HEK293 (cell line): ENCODE measurements around the gene UBE2F.

ENCODE experiments used
- CTCF ChIA-PET: fragments of 350-600 bp; formaldehyde crosslinking; extraction: SDS; loops from one replicate; lab custom pipeline; 2021; ENCODE audit warnings: antibody characterized with exemption; lab: Yijun Ruan, JAX
- POLR2A ChIA-PET: fragments of 300-600 bp; formaldehyde crosslinking; extraction: SDS; loops from one replicate; lab custom pipeline; 2020; ENCODE audit warnings: antibody characterized with exemption, inconsistent platforms; lab: Yijun Ruan, JAX
- H3K27ac ChIP-seq: fragments of 200-500 bp; sonication (Bioruptor generic); 2 replicates; pipeline ENCODE4 v1.5.1; 2014; ENCODE audit warnings: low read depth, low read length, control low read depth, inconsistent platforms; ENCODE audit errors: extremely low read depth
- H3K36me3 ChIP-seq, 2 experiments: fragments of 200-500 bp in 1 of 2; sonication (Bioruptor generic) in 1 of 2; 1 replicate in 1 of 2; 2 replicates in 1 of 2; pipeline ENCODE4 v1.5.1; 2014 to 2017; ENCODE audit warnings: inconsistent platforms in 2 of 2, low read length in 2 of 2; ENCODE audit not compliant: control insufficient read depth in 2 of 2, insufficient read depth in 1 of 2
- H3K4me1 ChIP-seq: fragments of 200-500 bp; sonication (Bioruptor generic); 2 replicates; pipeline ENCODE4 v1.5.1; 2014; ENCODE audit warnings: mild to moderate bottlenecking, low read length, inconsistent platforms; ENCODE audit not compliant: control insufficient read depth, insufficient read depth
- H3K4me3 ChIP-seq: 2 replicates; pipeline ENCODE4 v1.5.1; 2011; ENCODE audit warnings: low read depth, mild to moderate bottlenecking, control low read depth, low read length, moderate library complexity
- H3K9me3 ChIP-seq: fragments of 200-500 bp; sonication (Bioruptor generic); 2 replicates; pipeline ENCODE4 v1.5.1; 2014; ENCODE audit warnings: low read depth, low read length, inconsistent platforms; ENCODE audit not compliant: control insufficient read depth, insufficient read depth
- GLI4 ChIP-seq: fragments of 450-650 bp; formaldehyde crosslinking; IDR thresholded peaks from 2 replicates; pipeline ENCODE4 v1.5.1; 2016; ENCODE audit warnings: missing biosample characterization, missing genetic modification characterization
- GLIS1 ChIP-seq: fragments of 450-650 bp; formaldehyde crosslinking; IDR thresholded peaks from 2 replicates; pipeline ENCODE4 v1.5.1; 2016; ENCODE audit warnings: missing biosample characterization, missing genetic modification characterization
- SCRT1 ChIP-seq: fragments of 450-650 bp; formaldehyde crosslinking; IDR thresholded peaks from 2 replicates; pipeline ENCODE4 v1.5.1; 2016; ENCODE audit warnings: missing biosample characterization, missing genetic modification characterization, borderline replicate concordance
- SP2 ChIP-seq: fragments of 450-650 bp; formaldehyde crosslinking; IDR thresholded peaks from 2 replicates; pipeline ENCODE4 v1.5.1; 2016; ENCODE audit warnings: missing biosample characterization, missing genetic modification characterization
- TRIM28 ChIP-seq: IDR thresholded peaks from 2 replicates; pipeline ENCODE4 v1.6.1; 2011; ENCODE audit warnings: low read length, control low read depth, borderline replicate concordance
- ZBTB20 ChIP-seq: fragments of 450-650 bp; formaldehyde crosslinking; IDR thresholded peaks from 2 replicates; pipeline ENCODE4 v1.5.1; 2016; ENCODE audit warnings: missing biosample characterization, missing genetic modification characterization
- ZFP41 ChIP-seq: fragments of 450-650 bp; formaldehyde crosslinking; IDR thresholded peaks from 2 replicates; pipeline ENCODE4 v1.5.1; 2016; ENCODE audit warnings: missing biosample characterization, missing genetic modification characterization, borderline replicate concordance
- ZNF16 ChIP-seq: fragments of 450-650 bp; formaldehyde crosslinking; IDR thresholded peaks from 2 replicates; pipeline ENCODE4 v1.5.1; 2016; ENCODE audit warnings: low read depth, missing biosample characterization, missing genetic modification characterization
- ZNF175 ChIP-seq: fragments of 450-650 bp; formaldehyde crosslinking; IDR thresholded peaks from 2 replicates; pipeline ENCODE4 v1.5.1; 2016; ENCODE audit warnings: missing biosample characterization, missing genetic modification characterization
- ZNF223 ChIP-seq: fragments of 450-650 bp; formaldehyde crosslinking; IDR thresholded peaks from 2 replicates; pipeline ENCODE4 v1.5.1; 2016; ENCODE audit warnings: missing biosample characterization, missing genetic modification characterization
- ZNF23 ChIP-seq: fragments of 450-650 bp; formaldehyde crosslinking; IDR thresholded peaks from 2 replicates; pipeline ENCODE4 v1.5.1; 2016; ENCODE audit warnings: missing biosample characterization, missing genetic modification characterization, borderline replicate concordance
- ZNF248 ChIP-seq: fragments of 450-650 bp; formaldehyde crosslinking; IDR thresholded peaks from 2 replicates; pipeline ENCODE4 v1.5.1; 2017; ENCODE audit warnings: missing biosample characterization, missing genetic modification characterization
- ZNF324 ChIP-seq: fragments of 450-650 bp; formaldehyde crosslinking; IDR thresholded peaks from 2 replicates; pipeline ENCODE4 v1.5.1; 2016; ENCODE audit warnings: missing biosample characterization, missing genetic modification characterization
- ZNF341 ChIP-seq: fragments of 450-650 bp; formaldehyde crosslinking; IDR thresholded peaks from 2 replicates; pipeline ENCODE4; 2016; ENCODE audit warnings: low read depth, missing biosample characterization, missing genetic modification characterization
- ZNF350 ChIP-seq: fragments of 450-650 bp; formaldehyde crosslinking; IDR thresholded peaks from 2 replicates; pipeline ENCODE4 v1.5.0; 2017; ENCODE audit warnings: missing biosample characterization, mild to moderate bottlenecking, missing genetic modification characterization
- ZNF391 ChIP-seq: fragments of 450-650 bp; formaldehyde crosslinking; IDR thresholded peaks from 2 replicates; pipeline ENCODE4 v1.5.1; 2016; ENCODE audit warnings: low read depth, missing biosample characterization, missing genetic modification characterization, borderline replicate concordance
- ZNF548 ChIP-seq: fragments of 450-650 bp; formaldehyde crosslinking; IDR thresholded peaks from 2 replicates; pipeline ENCODE4 v1.5.1; 2016; ENCODE audit warnings: missing biosample characterization, missing genetic modification characterization
- ZNF561 ChIP-seq: fragments of 450-650 bp; IDR thresholded peaks from 2 replicates; pipeline ENCODE4 v1.5.1; 2018; ENCODE audit warnings: missing biosample characterization, missing genetic modification characterization, borderline replicate concordance
- ZNF654 ChIP-seq: fragments of 450-650 bp; formaldehyde crosslinking; IDR thresholded peaks from 2 replicates; pipeline ENCODE4 v1.5.1; 2016; ENCODE audit warnings: low read depth, missing biosample characterization, missing genetic modification characterization
- ZNF707 ChIP-seq: fragments of 450-650 bp; formaldehyde crosslinking; IDR thresholded peaks from 2 replicates; pipeline ENCODE4 v1.5.1; 2016; ENCODE audit warnings: missing biosample characterization, missing genetic modification characterization
- TF ChIP-seq, protein P1 (sequence below): fragments of 450-650 bp; formaldehyde crosslinking; IDR thresholded peaks from 2 replicates; pipeline ENCODE4 v1.5.1; 2016; ENCODE audit warnings: missing biosample characterization, missing genetic modification characterization
- TF ChIP-seq, protein P2 (sequence below): fragments of 450-650 bp; formaldehyde crosslinking; IDR thresholded peaks from 2 replicates; pipeline ENCODE4 v1.5.1; 2017; ENCODE audit warnings: missing biosample characterization, missing genetic modification characterization
- TF ChIP-seq, protein P3 (sequence below): fragments of 450-650 bp; formaldehyde crosslinking; IDR thresholded peaks from 2 replicates; pipeline ENCODE4 v1.5.1; 2017; ENCODE audit warnings: missing biosample characterization, missing genetic modification characterization
- TF ChIP-seq, protein P4 (sequence below): fragments of 450-650 bp; formaldehyde crosslinking; IDR thresholded peaks from 2 replicates; pipeline ENCODE4 v1.5.1; 2016; ENCODE audit warnings: missing biosample characterization, missing genetic modification characterization
- TF ChIP-seq, protein P5 (sequence below): fragments of 450-650 bp; formaldehyde crosslinking; IDR thresholded peaks from 2 replicates; pipeline ENCODE4 v1.5.1; 2016; ENCODE audit warnings: missing biosample characterization, missing genetic modification characterization

Gene UBE2F

DNA sequence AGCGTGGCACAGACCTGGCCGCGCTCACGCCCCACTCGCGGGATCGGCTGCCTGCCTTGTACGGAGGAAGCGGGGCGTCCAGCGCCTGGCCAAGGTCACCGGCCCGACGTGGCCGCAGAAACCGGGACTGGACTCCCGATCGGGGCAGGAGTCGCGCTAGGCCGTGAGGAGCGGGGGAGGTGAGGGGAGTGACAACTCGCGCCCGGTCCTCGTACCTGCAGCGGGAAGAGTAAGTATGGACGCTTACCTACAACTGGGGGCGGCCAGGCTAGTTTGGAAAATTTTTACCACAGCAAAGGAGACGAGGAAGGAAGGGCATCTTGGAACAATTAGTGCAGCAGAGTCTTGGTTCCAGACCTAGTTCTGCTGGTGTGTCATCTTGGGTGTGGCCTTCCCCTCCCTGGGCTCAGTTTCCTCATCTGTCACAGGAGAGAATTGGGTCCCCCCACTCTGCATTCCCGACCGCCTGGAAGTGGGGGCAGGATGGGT, 693 bp downstream of the UBE2F start (continued):
- no peak for TF ChIP-seq TRIM28
- peak; percentile 70 for TF ChIP-seq ZBTB20 (tag by site-specific recombination)
- no peak for TF ChIP-seq ZNF350
- TF ChIP-seq ZNF324 (tag by site-specific recombination): no peak
- TF ChIP-seq, protein P1, sequence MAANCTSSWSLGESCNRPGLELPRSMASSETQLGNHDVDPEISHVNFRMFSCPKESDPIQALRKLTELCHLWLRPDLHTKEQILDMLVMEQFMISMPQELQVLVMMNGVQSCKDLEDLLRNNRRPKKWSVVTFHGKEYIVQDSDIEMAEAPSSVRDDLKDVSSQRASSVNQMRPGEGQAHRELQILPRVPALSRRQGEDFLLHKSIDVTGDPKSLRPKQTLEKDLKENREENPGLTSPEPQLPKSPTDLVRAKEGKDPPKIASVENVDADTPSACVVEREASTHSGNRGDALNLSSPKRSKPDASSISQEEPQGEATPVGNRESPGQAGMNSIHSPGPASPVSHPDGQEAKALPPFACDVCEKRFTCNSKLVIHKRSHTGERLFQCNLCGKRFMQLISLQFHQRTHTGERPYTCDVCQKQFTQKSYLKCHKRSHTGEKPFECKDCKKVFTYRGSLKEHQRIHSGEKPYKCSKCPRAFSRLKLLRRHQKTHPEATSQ (tag by site-specific recombination): no peak
- TF ChIP-seq ZNF16 (tag by site-specific recombination): no peak
- no peak for TF ChIP-seq SP2 (tag by site-specific recombination)

DNA sequence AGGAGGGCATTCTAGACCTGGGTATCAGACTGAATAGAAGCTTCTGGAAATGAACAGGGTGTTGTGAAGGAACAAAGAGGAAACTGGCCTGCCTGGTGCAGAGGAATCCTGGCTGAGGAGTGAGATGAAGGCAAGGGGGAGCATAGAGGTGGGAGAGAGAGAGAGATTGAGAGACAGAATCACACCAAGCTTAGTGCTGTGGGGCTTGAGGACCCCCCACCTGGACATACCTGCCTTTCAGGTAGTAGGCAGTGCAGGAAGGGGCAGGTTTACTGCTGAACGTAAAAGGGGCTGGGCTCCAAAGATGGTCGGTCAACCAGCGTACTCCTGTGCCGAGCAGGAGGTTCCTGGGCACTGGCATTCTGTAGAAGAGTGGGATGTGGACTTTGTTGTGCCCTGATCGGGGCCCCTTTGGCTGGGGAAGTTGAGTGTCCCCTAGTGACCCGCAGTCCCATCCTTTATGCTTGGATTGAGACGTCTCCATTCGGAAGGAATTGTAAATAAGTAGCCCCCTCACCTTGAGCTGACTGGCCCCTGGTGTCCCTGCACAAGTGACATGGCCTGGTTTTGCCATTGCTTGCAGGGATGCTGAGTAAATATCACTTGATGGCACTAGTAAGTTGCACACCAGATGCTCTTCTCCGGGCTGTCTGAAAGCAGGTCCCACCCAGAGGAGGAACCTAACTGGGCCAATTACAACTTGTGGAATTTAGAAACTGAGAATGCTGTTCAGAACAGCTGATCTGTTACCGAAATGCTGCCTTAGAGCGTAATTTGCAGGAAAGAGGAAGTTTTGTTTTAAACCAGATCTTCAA, 1.4 kb downstream of the UBE2F start:
- POLR2A ChIA-PET: no interaction called here
- no peak overlapping the region for H3K27ac ChIP-seq
- CTCF ChIA-PET: interaction anchor here (0.5 to 0.6 kb wide), 2 partner anchors 66 to 277 kb away, joined by 3 read pairs; no protein-coding TSS in a partner anchor
- TF ChIP-seq ZFP41: no peak
- no peak for TF ChIP-seq ZNF707 (tag by site-specific recombination)
- peak; percentile 41; the same call in 1 of the 2 replicates for TF ChIP-seq SCRT1 (tag by site-specific recombination)
- TF ChIP-seq ZNF654 (tag by site-specific recombination): peak; percentile 46
- no peak for TF ChIP-seq ZNF561 (tag by site-specific recombination)
- TF ChIP-seq ZNF548: no peak
- no peak for TF ChIP-seq ZBTB20 (tag by site-specific recombination)
- peak; percentile 63 for TF ChIP-seq SP2 (tag by site-specific recombination)
- TF ChIP-seq ZNF341 (tag by site-specific recombination): peak; percentile 53
- no peaks in the 10 kb centered on the region for H3K9me3 ChIP-seq
- H3K4me1 ChIP-seq: peaks cover 4% of the 10 kb centered on the region; the same call in 1 of the 2 replicates
- H3K36me3 ChIP-seq: peaks cover 0 to 10% of the 10 kb centered on the region in 2 experiments; a peak in 1 of 3 replicates
- H3K4me3 ChIP-seq: peak overlapping the region; percentile 88

DNA sequence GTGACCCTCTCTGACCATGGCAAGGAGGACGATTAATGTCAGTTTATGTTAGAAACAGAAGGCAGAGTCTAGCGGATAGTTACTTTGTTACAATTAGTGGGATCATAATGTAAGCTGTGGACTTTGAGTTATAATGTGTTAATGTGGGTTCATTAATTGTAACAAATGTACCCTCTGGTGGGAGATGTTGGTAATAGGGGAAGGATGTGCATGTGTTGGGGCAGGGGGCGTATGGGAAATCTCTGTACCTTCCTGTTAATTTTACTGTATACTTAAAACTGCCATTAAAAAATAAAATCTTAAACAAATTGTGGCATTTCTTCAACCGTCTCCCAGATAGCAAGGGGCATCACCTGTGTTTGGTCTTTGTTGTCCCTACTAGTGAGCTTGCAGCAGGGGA, 4.8 kb downstream of the UBE2F start:
- Histone ChIP-seq H3K36me3 (peaks cover 5 to 33% of the 10 kb centered on the region in 2 experiments; a peak in 2 of 3 replicates), H3K9me3 (no peaks in the 10 kb centered on the region), H3K27ac (no peak overlapping the region), H3K4me1 (peaks cover 4% of the 10 kb centered on the region; the same call in 1 of the 2 replicates), H3K4me3 (no peak overlapping the region)
- POLR2A ChIA-PET: interaction anchor here (0.7 kb wide), 1 partner anchor 37 kb away, joined by 5 read pairs; no protein-coding TSS in a partner anchor
- TF ChIP-seq, protein P2, sequence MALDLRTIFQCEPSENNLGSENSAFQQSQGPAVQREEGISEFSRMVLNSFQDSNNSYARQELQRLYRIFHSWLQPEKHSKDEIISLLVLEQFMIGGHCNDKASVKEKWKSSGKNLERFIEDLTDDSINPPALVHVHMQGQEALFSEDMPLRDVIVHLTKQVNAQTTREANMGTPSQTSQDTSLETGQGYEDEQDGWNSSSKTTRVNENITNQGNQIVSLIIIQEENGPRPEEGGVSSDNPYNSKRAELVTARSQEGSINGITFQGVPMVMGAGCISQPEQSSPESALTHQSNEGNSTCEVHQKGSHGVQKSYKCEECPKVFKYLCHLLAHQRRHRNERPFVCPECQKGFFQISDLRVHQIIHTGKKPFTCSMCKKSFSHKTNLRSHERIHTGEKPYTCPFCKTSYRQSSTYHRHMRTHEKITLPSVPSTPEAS: no peak
- TF ChIP-seq, protein P3, sequence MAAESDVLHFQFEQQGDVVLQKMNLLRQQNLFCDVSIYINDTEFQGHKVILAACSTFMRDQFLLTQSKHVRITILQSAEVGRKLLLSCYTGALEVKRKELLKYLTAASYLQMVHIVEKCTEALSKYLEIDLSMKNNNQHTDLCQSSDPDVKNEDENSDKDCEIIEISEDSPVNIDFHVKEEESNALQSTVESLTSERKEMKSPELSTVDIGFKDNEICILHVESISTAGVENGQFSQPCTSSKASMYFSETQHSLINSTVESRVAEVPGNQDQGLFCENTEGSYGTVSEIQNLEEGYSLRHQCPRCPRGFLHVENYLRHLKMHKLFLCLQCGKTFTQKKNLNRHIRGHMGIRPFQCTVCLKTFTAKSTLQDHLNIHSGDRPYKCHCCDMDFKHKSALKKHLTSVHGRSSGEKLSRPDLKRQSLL: no peak
- no peak for TF ChIP-seq ZNF391 (tag by site-specific recombination)
- TF ChIP-seq, protein P4, sequence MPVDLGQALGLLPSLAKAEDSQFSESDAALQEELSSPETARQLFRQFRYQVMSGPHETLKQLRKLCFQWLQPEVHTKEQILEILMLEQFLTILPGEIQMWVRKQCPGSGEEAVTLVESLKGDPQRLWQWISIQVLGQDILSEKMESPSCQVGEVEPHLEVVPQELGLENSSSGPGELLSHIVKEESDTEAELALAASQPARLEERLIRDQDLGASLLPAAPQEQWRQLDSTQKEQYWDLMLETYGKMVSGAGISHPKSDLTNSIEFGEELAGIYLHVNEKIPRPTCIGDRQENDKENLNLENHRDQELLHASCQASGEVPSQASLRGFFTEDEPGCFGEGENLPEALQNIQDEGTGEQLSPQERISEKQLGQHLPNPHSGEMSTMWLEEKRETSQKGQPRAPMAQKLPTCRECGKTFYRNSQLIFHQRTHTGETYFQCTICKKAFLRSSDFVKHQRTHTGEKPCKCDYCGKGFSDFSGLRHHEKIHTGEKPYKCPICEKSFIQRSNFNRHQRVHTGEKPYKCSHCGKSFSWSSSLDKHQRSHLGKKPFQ (tag by site-specific recombination): no peak
- TF ChIP-seq ZNF654 (tag by site-specific recombination): no peak
- no peak for TF ChIP-seq ZBTB20 (tag by site-specific recombination)
- TF ChIP-seq, protein P5, sequence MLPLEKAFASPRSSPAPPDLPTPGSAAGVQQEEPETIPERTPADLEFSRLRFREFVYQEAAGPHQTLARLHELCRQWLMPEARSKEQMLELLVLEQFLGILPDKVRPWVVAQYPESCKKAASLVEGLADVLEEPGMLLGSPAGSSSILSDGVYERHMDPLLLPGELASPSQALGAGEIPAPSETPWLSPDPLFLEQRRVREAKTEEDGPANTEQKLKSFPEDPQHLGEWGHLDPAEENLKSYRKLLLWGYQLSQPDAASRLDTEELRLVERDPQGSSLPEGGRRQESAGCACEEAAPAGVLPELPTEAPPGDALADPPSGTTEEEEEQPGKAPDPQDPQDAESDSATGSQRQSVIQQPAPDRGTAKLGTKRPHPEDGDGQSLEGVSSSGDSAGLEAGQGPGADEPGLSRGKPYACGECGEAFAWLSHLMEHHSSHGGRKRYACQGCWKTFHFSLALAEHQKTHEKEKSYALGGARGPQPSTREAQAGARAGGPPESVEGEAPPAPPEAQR (tag by site-specific recombination): no peak
- no peak for TF ChIP-seq ZNF548
- TF ChIP-seq GLI4 (tag by site-specific recombination): no peak
- no peak for TF ChIP-seq ZNF248 (tag by site-specific recombination)
- TF ChIP-seq ZNF223: no peak
- no peak for TF ChIP-seq GLIS1 (tag by site-specific recombination)
- no peak for TF ChIP-seq ZNF175
- no peak for TF ChIP-seq ZNF23 (tag by site-specific recombination)
- CTCF ChIA-PET: no interaction called here
